Pancreas (tissue), 10 donors: ENCODE data around the gene NFIA. TPM values are rescaled to one million over a fixed set of nuclear protein-coding genes. Genes with fewer than 3 reads are reported as not detected.

Experiments
- ATAC-seq, 4 donors: fragments of 200-7000 bp; cut with Tn5 transposase; one replicate each; pipeline versions ENCODE4 v1.8.0 to v1.9.1; 2020; ENCODE audit warnings: mild to moderate bottlenecking in 4 of 4, moderate library complexity in 4 of 4
- DNase-seq, 6 donors: peaks; one replicate each; pipeline ENCODE4 v3.0.0-alpha.2; 2020
- FAIRE-seq: peaks from 2 replicates; lab custom pipeline; 2012; peaks lifted over from hg19 to GRCh38; lab: Jason Lieb, UNC
- H3K27ac ChIP-seq, 4 donors: fragments of 200-600 bp; sonication (generic); 1 replicate in 3 of 4; 2 replicates in 1 of 4; pipeline versions ENCODE4 v1.5.0 to v1.8.0; 2020
- H3K27me3 ChIP-seq, 4 donors: fragments of 200-600 bp; one replicate each; pipeline ENCODE4 v1.8.0; 2021
- H3K36me3 ChIP-seq, 3 donors: fragments of 200-600 bp; sonication (generic) in 1 of 3; one replicate each; pipeline versions ENCODE4 v1.5.0 to v1.8.0; 2020 to 2021
- H3K4me1 ChIP-seq, 3 donors: fragments of 200-600 bp; one replicate each; pipeline ENCODE4 v1.8.0; 2021
- H3K4me3 ChIP-seq, 4 donors: fragments of 200-600 bp; sonication (generic) in 2 of 4; one replicate each; pipeline versions ENCODE4 v1.5.0 to v1.8.0; 2020 to 2021
- H3K9me3 ChIP-seq, 4 donors: fragments of 200-600 bp; one replicate each; pipeline ENCODE4 v1.8.0; 2021
- CTCF ChIP-seq, 4 donors: fragments of 200-600 bp; sonication (generic) in 3 of 4; IDR thresholded peaks; one replicate each; pipeline versions ENCODE4 v1.5.0 to v1.8.0; 2021; ENCODE audit warnings: antibody characterized with exemption in 4 of 4
- WGBS, 2 donors: extraction: QIAGEN DNeasy Blood & Tissue Kit; methylation state at CpG; one replicate each; pipeline ENCODE4 v1.1.7; 2013; 5-methylcytosine and 5-hydroxymethylcytosine counted together
- intact Hi-C, 3 donors: fragments of 100-400 bp; cut with DNase I; formaldehyde crosslinking; loops; one replicate each; pipeline versions ENCODE4 v1.11.1 to v1.14.2; 2022
- polyA plus RNA-seq, 2 donors: library from polyadenylated mRNA; stranded (reverse); fragments of 200-250 nt; gene quantifications; one replicate each; pipeline ENCODE4 v1.2.3, GENCODE V29; 2013
- total RNA-seq, 6 donors: library from RNA; stranded (reverse); fragmentation: NEBNext Ultra II Directional in 4 of 6; extraction: Animal tissue kit (Norgen Biotek cat#: 25700) in 4 of 6; gene quantifications; one replicate each; pipeline versions ENCODE4 v1.2.1 to v1.2.4, GENCODE V29; 2021 to 2023
- donor health status: healthy with polysubstance abuse.
- donor health status: DM: no; HTN: no; CAD: no; lungs with moderate emphysema.
- donor health status: DM: no; HTN: no; CAD: no.
- donor health status: control.
- donor health status: control.
- donor health status: Bipolar disorder and iron deficiency.
- donor health status: DM: yes; HTN: yes; CAD: no.
- donor health status: DM: no; HTN: no; CAD: no.
- donor health status: DM: no; HTN: no; CAD: no.
- donor health status: DM: yes; HTN: yes; CAD: no.

NFIA gene
- total and polyA plus RNA-seq, 8 donors, result 4.9 to 48.1 (median 30.2) TPM

- no peak for FAIRE-seq
- no peaks in the 10 kb centered on the region for H3K27me3 ChIP-seq
- no peak overlapping the region for H3K27ac ChIP-seq
- intact Hi-C loops, result loop anchor here in 1 of 3 donors (10.0 kb wide), 2 partner anchors 401 to 461 kb away; no protein-coding TSS in a partner anchor
- H3K36me3 ChIP-seq, result no peaks in the 10 kb centered on the region
- no peak for DNase-seq
- peaks cover 0 to 6% (median 4%) of the 10 kb centered on the region in 3 donors for H3K4me1 ChIP-seq
- H3K9me3 ChIP-seq, result no peaks in the 10 kb centered on the region
- WGBS, 2 donors, result 90 to 94% methylated on average over 8 of the region's 8 CpGs
- H3K4me3 ChIP-seq, result no peak overlapping the region
- TF ChIP-seq CTCF (IDR thresholded peaks at IDR 0.05), result no peak
- no peak for ATAC-seq
Measured at GRCh38 chr1:61445269-61445825, 363.0 kb downstream of the NFIA start.

- no peak overlapping the region for H3K27ac ChIP-seq
- no peaks in the 10 kb centered on the region for H3K27me3 ChIP-seq
- intact Hi-C loops, result loop anchor here in 1 of 3 donors (10.0 kb wide), 2 partner anchors 402 to 462 kb away; no protein-coding TSS in a partner anchor
- H3K4me1 ChIP-seq, result peaks cover 3 to 6% (median 5%) of the 10 kb centered on the region in 3 donors
- FAIRE-seq (no peak), DNase-seq (no peak), ATAC-seq (no peak)
- TF ChIP-seq CTCF (IDR thresholded peaks at IDR 0.05), result no peak
- no peaks in the 10 kb centered on the region for H3K9me3 ChIP-seq
- WGBS, 2 donors, result 91 to 94% methylated on average over 7 of the region's 7 CpGs
- no peak overlapping the region for H3K4me3 ChIP-seq
- H3K36me3 ChIP-seq, result no peaks in the 10 kb centered on the region
Measured at GRCh38 chr1:61446531-61446991, 364.2 kb downstream of the NFIA start.

GRCh38 chr1:61447106-61447967, 365.0 kb downstream of the NFIA start:
- Histone ChIP-seq H3K4me1 (peaks cover 5 to 12% (median 7%) of the 10 kb centered on the region in 3 donors), H3K9me3 (no peaks in the 10 kb centered on the region), H3K36me3 (no peaks in the 10 kb centered on the region), H3K27ac (no peak overlapping the region), H3K27me3 (no peaks in the 10 kb centered on the region), H3K4me3 (no peak overlapping the region)
- no peak for FAIRE-seq
- no peak for TF ChIP-seq CTCF (IDR thresholded peaks at IDR 0.05)
- DNase-seq, result no peak
- intact Hi-C loops, result loop anchor here in 1 of 3 donors (10.0 kb wide), 2 partner anchors 403 to 463 kb away; no protein-coding TSS in a partner anchor
- ATAC-seq, result no peak
- 93 to 94% methylated on average over 19 of the region's 19 CpGs for WGBS, 2 donors

- H3K4me3 ChIP-seq, result no peak overlapping the region
- H3K36me3 ChIP-seq, result no peaks in the 10 kb centered on the region
- intact Hi-C loops, result loop anchor here in 1 of 3 donors (10.0 kb wide), 2 partner anchors 403 to 463 kb away; no protein-coding TSS in a partner anchor
- peaks cover 5 to 15% (median 14%) of the 10 kb centered on the region in 3 donors for H3K4me1 ChIP-seq
- no peak for TF ChIP-seq CTCF (IDR thresholded peaks at IDR 0.05)
- WGBS, 2 donors, result 95 to 96% methylated on average over 7 of the region's 7 CpGs
- DNase-seq, result no peak
- ATAC-seq, result no peak
- H3K27me3 ChIP-seq, result no peaks in the 10 kb centered on the region
- no peaks in the 10 kb centered on the region for H3K9me3 ChIP-seq
- FAIRE-seq, result no peak
- H3K27ac ChIP-seq, result no peak overlapping the region
Measured at GRCh38 chr1:61447968-61448430, 365.6 kb downstream of the NFIA start.
